GM12878 (cell line): ENCODE results near the gene PIGL. TPM values are rescaled to one million over a fixed set of nuclear protein-coding genes. Genes with fewer than 3 reads are reported as not detected.

ENCODE experiments used
- DPF2 ChIP-seq: fragments of 450-650 bp; IDR thresholded peaks from 2 replicates; pipeline ENCODE4 v1.6.1; 2017; ENCODE audit warnings: mild to moderate bottlenecking
- KDM1A ChIP-seq: fragments of 200-600 bp; sonication (generic); IDR thresholded peaks from 2 replicates; pipeline ENCODE4 v1.6.1; 2016; ENCODE audit warnings: borderline replicate concordance
- MEF2A ChIP-seq: IDR thresholded peaks from 2 replicates; pipeline ENCODE4 v1.6.1; 2011; ENCODE audit warnings: low read depth, mild to moderate bottlenecking, low read length, moderate library complexity; ENCODE audit not compliant: insufficient read depth
- NFYB ChIP-seq: IDR thresholded peaks from 2 replicates; pipeline ENCODE4 v1.6.1; 2011; ENCODE audit warnings: low read depth, mild to moderate bottlenecking, low read length, improper control_type of control experiment, moderate library complexity; ENCODE audit not compliant: insufficient read depth
- SMARCA5 ChIP-seq: fragments of 450-650 bp; IDR thresholded peaks from 2 replicates; pipeline ENCODE4 v1.6.1; 2017; ENCODE audit warnings: mild to moderate bottlenecking
- SPI1 ChIP-seq: IDR thresholded peaks from 2 replicates; pipeline ENCODE4 v1.6.1; 2011; ENCODE audit warnings: low read depth, mild to moderate bottlenecking, low read length, moderate library complexity, borderline replicate concordance; ENCODE audit not compliant: insufficient read depth
- SREBF1 ChIP-seq: IDR thresholded peaks from 2 replicates; pipeline ENCODE4 v1.6.1; 2012; ENCODE audit warnings: mild to moderate bottlenecking, low read length
- TBL1XR1 ChIP-seq: IDR thresholded peaks from 2 replicates; pipeline ENCODE4 v1.6.1; 2012; ENCODE audit warnings: low read depth, low read length, improper control_type of control experiment
- ZNF217 ChIP-seq: fragments of 450-650 bp; IDR thresholded peaks from 2 replicates; pipeline ENCODE4 v1.6.1; 2017; ENCODE audit warnings: antibody characterized with exemption, mild to moderate bottlenecking
- ZNF274 ChIP-seq: IDR thresholded peaks from one replicate; pipeline ENCODE4 v1.8.0; 2011; ENCODE audit not compliant: insufficient read length, insufficient read depth
- polyA plus RNA-seq, 11 experiments: library from polyadenylated mRNA; depleted of rRNA in 4 of 11; unstranded in 6 of 11; stranded (reverse) in 5 of 11; fragments of >200 nt; fragmentation: Nextera tagmentation in 4 of 11; fragmentation: Illumina TruSeq in 1 of 11; extraction: Ambion mirVana in 4 of 11; extraction: Trizol in 1 of 11; gene quantifications; 1 replicate in 1 of 11; 2 replicates in 10 of 11; pipeline versions ENCODE4 v1.2.1 to v1.2.3, GENCODE V29; 2011 to 2016; ENCODE audit warnings: inconsistent platforms in 2 of 11, missing spikeins in 2 of 11, low read depth in 1 of 11
- total RNA-seq, 4 experiments: library from RNA; depleted of rRNA in 3 of 4; stranded (reverse); fragments of >200 nt in 3 of 4; fragmentation: Illumina TruSeq in 1 of 4; extraction: Trizol in 1 of 4; gene quantifications; 2 replicates each; pipeline versions ENCODE4 v1.2.1 to v1.2.3, GENCODE V29; 2013 to 2021
- TF ChIP-seq, protein P1 (sequence below): fragments of 450-650 bp; formaldehyde crosslinking; IDR thresholded peaks from 2 replicates; pipeline ENCODE4 v1.4.0; 2020; ENCODE audit warnings: mild to moderate bottlenecking, moderate library complexity
- TF ChIP-seq, protein P2 (sequence below): IDR thresholded peaks from 2 replicates; pipeline ENCODE4 v1.6.1; 2011; ENCODE audit warnings: borderline replicate concordance, low read depth, mild to moderate bottlenecking, moderate library complexity, low read length; ENCODE audit not compliant: insufficient read depth, poor library complexity, severe bottlenecking
- TF ChIP-seq, protein P3 (sequence below): IDR thresholded peaks from 2 replicates; pipeline ENCODE4 v1.6.1; 2011; ENCODE audit warnings: borderline replicate concordance, low read depth, mild to moderate bottlenecking, moderate library complexity, mixed read lengths, low read length; ENCODE audit not compliant: insufficient read depth; ENCODE audit errors: extremely low read length
- TF ChIP-seq, protein P4 (sequence below): IDR thresholded peaks from 2 replicates; pipeline ENCODE4 v1.6.1; 2011; ENCODE audit warnings: low read depth, mild to moderate bottlenecking, low read length, moderate library complexity, borderline replicate concordance; ENCODE audit errors: extremely low read depth
- TF ChIP-seq, protein P5 (sequence below): fragments of 150-350 bp; IDR thresholded peaks from 2 replicates; pipeline ENCODE4 v1.6.1; 2016; ENCODE audit warnings: low read depth, low read length
- TF ChIP-seq, protein P6 (sequence below): IDR thresholded peaks from 2 replicates; pipeline ENCODE4 v1.6.1; 2012; ENCODE audit warnings: low read depth, low read length, improper control_type of control experiment

The PIGL gene
- total and polyA plus RNA-seq, 10 of the 15 experiments (the other 5 are each of a cell fraction or from before 2014, with no cell fraction given) = 25.9 to 52.5 (median 30.2) TPM

DNA sequence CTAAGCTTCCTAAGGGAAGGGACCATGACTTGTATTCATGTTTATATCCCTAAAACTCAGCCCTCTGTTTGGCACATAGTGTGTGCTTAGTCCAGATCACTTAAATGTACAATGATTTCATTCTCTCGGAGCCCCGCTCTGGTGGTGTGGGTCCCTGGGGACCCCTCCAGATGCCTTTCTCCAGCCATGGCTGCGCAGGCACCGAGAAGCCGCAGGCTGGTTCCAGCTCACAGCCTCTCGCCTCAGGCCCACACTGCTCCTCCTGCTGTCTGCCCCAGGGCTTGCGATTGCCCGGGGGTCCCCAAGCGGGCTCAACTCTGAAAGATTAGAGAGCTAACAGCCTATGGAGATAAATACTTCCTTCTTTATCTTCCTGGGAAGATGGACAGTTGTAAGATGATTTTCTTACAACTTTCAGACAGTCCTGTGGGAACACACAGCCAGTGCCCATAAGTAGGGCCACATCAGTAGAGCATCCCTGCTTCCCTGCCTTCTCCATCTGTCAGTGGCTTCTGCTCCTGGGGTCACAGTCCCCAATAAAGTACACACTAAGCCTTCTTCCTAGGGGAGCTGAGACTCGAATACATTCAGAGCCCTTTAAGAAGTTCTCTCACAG, 70.0 kb downstream of the PIGL start (continued):
- TF ChIP-seq, protein P1, sequence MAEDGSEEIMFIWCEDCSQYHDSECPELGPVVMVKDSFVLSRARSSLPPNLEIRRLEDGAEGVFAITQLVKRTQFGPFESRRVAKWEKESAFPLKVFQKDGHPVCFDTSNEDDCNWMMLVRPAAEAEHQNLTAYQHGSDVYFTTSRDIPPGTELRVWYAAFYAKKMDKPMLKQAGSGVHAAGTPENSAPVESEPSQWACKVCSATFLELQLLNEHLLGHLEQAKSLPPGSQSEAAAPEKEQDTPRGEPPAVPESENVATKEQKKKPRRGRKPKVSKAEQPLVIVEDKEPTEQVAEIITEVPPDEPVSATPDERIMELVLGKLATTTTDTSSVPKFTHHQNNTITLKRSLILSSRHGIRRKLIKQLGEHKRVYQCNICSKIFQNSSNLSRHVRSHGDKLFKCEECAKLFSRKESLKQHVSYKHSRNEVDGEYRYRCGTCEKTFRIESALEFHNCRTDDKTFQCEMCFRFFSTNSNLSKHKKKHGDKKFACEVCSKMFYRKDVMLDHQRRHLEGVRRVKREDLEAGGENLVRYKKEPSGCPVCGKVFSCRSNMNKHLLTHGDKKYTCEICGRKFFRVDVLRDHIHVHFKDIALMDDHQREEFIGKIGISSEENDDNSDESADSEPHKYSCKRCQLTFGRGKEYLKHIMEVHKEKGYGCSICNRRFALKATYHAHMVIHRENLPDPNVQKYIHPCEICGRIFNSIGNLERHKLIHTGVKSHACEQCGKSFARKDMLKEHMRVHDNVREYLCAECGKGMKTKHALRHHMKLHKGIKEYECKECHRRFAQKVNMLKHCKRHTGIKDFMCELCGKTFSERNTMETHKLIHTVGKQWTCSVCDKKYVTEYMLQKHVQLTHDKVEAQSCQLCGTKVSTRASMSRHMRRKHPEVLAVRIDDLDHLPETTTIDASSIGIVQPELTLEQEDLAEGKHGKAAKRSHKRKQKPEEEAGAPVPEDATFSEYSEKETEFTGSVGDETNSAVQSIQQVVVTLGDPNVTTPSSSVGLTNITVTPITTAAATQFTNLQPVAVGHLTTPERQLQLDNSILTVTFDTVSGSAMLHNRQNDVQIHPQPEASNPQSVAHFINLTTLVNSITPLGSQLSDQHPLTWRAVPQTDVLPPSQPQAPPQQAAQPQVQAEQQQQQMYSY (CRISPR knock-in tag) = no peak
- TF ChIP-seq, protein P2, sequence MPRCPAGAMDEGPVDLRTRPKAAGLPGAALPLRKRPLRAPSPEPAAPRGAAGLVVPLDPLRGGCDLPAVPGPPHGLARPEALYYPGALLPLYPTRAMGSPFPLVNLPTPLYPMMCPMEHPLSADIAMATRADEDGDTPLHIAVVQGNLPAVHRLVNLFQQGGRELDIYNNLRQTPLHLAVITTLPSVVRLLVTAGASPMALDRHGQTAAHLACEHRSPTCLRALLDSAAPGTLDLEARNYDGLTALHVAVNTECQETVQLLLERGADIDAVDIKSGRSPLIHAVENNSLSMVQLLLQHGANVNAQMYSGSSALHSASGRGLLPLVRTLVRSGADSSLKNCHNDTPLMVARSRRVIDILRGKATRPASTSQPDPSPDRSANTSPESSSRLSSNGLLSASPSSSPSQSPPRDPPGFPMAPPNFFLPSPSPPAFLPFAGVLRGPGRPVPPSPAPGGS = no peak
- TF ChIP-seq TBL1XR1 (peak; percentile 64; the same call in 1 of the 2 replicates), DPF2 (peak; percentile 82), SPI1 (no peak), SREBF1 (no peak), KDM1A (no peak), SMARCA5 (peak; percentile 66), MEF2A (no peak), NFYB (no peak), ZNF217 (no peak), ZNF274 (no peak)
- TF ChIP-seq, protein P3, sequence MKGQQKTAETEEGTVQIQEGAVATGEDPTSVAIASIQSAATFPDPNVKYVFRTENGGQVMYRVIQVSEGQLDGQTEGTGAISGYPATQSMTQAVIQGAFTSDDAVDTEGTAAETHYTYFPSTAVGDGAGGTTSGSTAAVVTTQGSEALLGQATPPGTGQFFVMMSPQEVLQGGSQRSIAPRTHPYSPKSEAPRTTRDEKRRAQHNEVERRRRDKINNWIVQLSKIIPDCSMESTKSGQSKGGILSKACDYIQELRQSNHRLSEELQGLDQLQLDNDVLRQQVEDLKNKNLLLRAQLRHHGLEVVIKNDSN = no peak
- TF ChIP-seq, protein P4, sequence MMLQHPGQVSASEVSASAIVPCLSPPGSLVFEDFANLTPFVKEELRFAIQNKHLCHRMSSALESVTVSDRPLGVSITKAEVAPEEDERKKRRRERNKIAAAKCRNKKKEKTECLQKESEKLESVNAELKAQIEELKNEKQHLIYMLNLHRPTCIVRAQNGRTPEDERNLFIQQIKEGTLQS = no peak
- TF ChIP-seq, protein P5, sequence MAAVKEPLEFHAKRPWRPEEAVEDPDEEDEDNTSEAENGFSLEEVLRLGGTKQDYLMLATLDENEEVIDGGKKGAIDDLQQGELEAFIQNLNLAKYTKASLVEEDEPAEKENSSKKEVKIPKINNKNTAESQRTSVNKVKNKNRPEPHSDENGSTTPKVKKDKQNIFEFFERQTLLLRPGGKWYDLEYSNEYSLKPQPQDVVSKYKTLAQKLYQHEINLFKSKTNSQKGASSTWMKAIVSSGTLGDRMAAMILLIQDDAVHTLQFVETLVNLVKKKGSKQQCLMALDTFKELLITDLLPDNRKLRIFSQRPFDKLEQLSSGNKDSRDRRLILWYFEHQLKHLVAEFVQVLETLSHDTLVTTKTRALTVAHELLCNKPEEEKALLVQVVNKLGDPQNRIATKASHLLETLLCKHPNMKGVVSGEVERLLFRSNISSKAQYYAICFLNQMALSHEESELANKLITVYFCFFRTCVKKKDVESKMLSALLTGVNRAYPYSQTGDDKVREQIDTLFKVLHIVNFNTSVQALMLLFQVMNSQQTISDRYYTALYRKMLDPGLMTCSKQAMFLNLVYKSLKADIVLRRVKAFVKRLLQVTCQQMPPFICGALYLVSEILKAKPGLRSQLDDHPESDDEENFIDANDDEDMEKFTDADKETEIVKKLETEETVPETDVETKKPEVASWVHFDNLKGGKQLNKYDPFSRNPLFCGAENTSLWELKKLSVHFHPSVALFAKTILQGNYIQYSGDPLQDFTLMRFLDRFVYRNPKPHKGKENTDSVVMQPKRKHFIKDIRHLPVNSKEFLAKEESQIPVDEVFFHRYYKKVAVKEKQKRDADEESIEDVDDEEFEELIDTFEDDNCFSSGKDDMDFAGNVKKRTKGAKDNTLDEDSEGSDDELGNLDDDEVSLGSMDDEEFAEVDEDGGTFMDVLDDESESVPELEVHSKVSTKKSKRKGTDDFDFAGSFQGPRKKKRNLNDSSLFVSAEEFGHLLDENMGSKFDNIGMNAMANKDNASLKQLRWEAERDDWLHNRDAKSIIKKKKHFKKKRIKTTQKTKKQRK = no peak
- TF ChIP-seq, protein P6, sequence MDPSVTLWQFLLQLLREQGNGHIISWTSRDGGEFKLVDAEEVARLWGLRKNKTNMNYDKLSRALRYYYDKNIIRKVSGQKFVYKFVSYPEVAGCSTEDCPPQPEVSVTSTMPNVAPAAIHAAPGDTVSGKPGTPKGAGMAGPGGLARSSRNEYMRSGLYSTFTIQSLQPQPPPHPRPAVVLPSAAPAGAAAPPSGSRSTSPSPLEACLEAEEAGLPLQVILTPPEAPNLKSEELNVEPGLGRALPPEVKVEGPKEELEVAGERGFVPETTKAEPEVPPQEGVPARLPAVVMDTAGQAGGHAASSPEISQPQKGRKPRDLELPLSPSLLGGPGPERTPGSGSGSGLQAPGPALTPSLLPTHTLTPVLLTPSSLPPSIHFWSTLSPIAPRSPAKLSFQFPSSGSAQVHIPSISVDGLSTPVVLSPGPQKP = no peak
